Endothelial cell (in vitro differentiated cells): ENCODE measurements around the gene NCAPD2. TPM values are rescaled to one million over a fixed set of nuclear protein-coding genes. Genes with fewer than 3 reads are reported as not detected.
A peak's percentile ranks its signal among the peaks of the same experiment; 100 is the strongest.

ENCODE experiments used
- DNase-seq: peaks from one replicate; pipeline ENCODE4 v3.0.0; 2021; ENCODE audit warnings: low spot score
- H3K27ac Mint-ChIP-seq: one replicate; pipeline ENCODE4 v1.8.0; 2021; ENCODE audit warnings: mixed read lengths, inconsistent platforms; ENCODE audit not compliant: unreplicated experiment
- H3K27me3 Mint-ChIP-seq: one replicate; pipeline ENCODE4 v1.8.0; 2021; ENCODE audit warnings: mild to moderate bottlenecking, moderate library complexity, mixed read lengths, inconsistent platforms; ENCODE audit not compliant: unreplicated experiment
- H3K36me3 Mint-ChIP-seq: one replicate; pipeline ENCODE4 v1.8.0; 2021; ENCODE audit warnings: mild to moderate bottlenecking, low read depth, mixed read lengths, inconsistent platforms; ENCODE audit not compliant: unreplicated experiment
- H3K4me1 Mint-ChIP-seq: one replicate; pipeline ENCODE4 v1.8.0; 2021; ENCODE audit warnings: mild to moderate bottlenecking, mixed read lengths, inconsistent platforms; ENCODE audit not compliant: unreplicated experiment
- H3K4me3 Mint-ChIP-seq: one replicate; pipeline ENCODE4 v1.8.0; 2021; ENCODE audit warnings: mild to moderate bottlenecking, mixed read lengths, inconsistent platforms; ENCODE audit not compliant: unreplicated experiment
- H3K9me3 Mint-ChIP-seq: one replicate; pipeline ENCODE4 v1.8.0; 2021; ENCODE audit warnings: mixed read lengths, inconsistent platforms; ENCODE audit not compliant: unreplicated experiment
- long read RNA-seq: library from polyadenylated mRNA; unstranded; transcript quantifications from one replicate; pipeline ENCODE4 v2.0.0, GENCODE V29; 2020; ENCODE audit not compliant: unreplicated experiment
- total RNA-seq: library from RNA; stranded (reverse); fragmentation: NEBNext Ultra II Directional; extraction: Animal tissue kit (Norgen Biotek cat#: 25700); gene quantifications from one replicate; pipeline ENCODE4 v1.2.1, GENCODE V29; 2021; ENCODE audit not compliant: unreplicated experiment
- TF ChIP-seq, protein P1 (sequence below): fragments of 200-600 bp; sonication (generic); IDR thresholded peaks from one replicate; pipeline ENCODE4 v1.5.0; 2021; ENCODE audit warnings: antibody characterized with exemption; ENCODE audit not compliant: unreplicated experiment

NCAPD2 gene, protein sequence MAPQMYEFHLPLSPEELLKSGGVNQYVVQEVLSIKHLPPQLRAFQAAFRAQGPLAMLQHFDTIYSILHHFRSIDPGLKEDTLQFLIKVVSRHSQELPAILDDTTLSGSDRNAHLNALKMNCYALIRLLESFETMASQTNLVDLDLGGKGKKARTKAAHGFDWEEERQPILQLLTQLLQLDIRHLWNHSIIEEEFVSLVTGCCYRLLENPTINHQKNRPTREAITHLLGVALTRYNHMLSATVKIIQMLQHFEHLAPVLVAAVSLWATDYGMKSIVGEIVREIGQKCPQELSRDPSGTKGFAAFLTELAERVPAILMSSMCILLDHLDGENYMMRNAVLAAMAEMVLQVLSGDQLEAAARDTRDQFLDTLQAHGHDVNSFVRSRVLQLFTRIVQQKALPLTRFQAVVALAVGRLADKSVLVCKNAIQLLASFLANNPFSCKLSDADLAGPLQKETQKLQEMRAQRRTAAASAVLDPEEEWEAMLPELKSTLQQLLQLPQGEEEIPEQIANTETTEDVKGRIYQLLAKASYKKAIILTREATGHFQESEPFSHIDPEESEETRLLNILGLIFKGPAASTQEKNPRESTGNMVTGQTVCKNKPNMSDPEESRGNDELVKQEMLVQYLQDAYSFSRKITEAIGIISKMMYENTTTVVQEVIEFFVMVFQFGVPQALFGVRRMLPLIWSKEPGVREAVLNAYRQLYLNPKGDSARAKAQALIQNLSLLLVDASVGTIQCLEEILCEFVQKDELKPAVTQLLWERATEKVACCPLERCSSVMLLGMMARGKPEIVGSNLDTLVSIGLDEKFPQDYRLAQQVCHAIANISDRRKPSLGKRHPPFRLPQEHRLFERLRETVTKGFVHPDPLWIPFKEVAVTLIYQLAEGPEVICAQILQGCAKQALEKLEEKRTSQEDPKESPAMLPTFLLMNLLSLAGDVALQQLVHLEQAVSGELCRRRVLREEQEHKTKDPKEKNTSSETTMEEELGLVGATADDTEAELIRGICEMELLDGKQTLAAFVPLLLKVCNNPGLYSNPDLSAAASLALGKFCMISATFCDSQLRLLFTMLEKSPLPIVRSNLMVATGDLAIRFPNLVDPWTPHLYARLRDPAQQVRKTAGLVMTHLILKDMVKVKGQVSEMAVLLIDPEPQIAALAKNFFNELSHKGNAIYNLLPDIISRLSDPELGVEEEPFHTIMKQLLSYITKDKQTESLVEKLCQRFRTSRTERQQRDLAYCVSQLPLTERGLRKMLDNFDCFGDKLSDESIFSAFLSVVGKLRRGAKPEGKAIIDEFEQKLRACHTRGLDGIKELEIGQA (N-terminal part only)
- 25.3 TPM for total RNA-seq
- long read RNA-seq, full-length matches to known transcripts = 1 of 5 reads
- long read RNA-seq, partial matches to known transcripts = 4 of 5 reads
- long read RNA-seq, other reads (novel, unspliced or antisense) = 0 of 5 reads

DNA sequence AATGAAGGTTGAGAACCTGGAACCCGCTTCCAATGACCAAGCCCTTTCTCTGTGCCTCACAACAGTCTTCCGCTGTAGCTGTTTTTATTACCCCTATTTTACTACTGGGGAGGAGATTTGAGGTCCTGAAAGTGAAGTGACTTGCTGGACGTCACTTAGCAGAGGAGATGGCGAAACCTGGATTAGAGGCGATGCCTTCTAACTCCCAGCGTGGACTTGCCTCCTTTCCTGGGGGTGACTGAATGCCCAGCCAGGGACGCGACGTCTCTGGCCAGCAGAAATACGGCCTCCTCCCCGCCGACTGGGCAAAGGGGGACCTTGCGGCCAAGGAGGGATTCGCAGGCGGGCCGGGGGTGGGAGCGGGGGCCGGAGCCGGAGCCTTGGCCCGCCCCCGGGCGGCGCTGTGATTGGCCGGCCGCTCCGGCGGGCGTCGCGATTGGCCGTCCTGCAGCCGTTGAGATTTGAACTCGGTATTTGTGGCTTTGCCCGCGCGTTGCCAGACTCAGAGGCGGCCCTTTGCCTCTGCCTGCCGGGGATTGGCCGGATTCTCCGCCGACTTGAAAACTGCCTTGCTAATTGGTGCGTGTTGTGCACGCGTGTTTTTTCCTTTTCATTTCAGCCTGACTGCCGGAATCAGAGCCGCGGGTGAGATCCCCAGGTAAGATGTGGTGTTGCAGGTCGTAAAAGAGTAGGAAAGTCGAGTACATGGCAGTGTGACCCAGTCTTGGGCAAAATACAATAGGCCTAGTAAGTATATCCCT lies at the start of gene NCAPD2:
TSS of gene NCAPD2 (plus strand) at position 606 of the 761 bp plus-strand sequence. CDS start 997 bp downstream, outside the sequence.
- DNase-seq = peak; percentile 94
- Mint-ChIP-seq H3K27me3 (peaks cover 7% of the 10 kb centered on the region), H3K4me3 (peak within 1 kb of the TSS; percentile 99), H3K36me3 (peaks cover 4% of the 10 kb centered on the region), H3K4me1 (peaks cover 20% of the 10 kb centered on the region), H3K9me3 (no peaks in the 10 kb centered on the region), H3K27ac (peak within 1 kb of the TSS; percentile 100)
- TF ChIP-seq, protein P1, sequence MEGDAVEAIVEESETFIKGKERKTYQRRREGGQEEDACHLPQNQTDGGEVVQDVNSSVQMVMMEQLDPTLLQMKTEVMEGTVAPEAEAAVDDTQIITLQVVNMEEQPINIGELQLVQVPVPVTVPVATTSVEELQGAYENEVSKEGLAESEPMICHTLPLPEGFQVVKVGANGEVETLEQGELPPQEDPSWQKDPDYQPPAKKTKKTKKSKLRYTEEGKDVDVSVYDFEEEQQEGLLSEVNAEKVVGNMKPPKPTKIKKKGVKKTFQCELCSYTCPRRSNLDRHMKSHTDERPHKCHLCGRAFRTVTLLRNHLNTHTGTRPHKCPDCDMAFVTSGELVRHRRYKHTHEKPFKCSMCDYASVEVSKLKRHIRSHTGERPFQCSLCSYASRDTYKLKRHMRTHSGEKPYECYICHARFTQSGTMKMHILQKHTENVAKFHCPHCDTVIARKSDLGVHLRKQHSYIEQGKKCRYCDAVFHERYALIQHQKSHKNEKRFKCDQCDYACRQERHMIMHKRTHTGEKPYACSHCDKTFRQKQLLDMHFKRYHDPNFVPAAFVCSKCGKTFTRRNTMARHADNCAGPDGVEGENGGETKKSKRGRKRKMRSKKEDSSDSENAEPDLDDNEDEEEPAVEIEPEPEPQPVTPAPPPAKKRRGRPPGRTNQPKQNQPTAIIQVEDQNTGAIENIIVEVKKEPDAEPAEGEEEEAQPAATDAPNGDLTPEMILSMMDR = peak; percentile 33

DNA sequence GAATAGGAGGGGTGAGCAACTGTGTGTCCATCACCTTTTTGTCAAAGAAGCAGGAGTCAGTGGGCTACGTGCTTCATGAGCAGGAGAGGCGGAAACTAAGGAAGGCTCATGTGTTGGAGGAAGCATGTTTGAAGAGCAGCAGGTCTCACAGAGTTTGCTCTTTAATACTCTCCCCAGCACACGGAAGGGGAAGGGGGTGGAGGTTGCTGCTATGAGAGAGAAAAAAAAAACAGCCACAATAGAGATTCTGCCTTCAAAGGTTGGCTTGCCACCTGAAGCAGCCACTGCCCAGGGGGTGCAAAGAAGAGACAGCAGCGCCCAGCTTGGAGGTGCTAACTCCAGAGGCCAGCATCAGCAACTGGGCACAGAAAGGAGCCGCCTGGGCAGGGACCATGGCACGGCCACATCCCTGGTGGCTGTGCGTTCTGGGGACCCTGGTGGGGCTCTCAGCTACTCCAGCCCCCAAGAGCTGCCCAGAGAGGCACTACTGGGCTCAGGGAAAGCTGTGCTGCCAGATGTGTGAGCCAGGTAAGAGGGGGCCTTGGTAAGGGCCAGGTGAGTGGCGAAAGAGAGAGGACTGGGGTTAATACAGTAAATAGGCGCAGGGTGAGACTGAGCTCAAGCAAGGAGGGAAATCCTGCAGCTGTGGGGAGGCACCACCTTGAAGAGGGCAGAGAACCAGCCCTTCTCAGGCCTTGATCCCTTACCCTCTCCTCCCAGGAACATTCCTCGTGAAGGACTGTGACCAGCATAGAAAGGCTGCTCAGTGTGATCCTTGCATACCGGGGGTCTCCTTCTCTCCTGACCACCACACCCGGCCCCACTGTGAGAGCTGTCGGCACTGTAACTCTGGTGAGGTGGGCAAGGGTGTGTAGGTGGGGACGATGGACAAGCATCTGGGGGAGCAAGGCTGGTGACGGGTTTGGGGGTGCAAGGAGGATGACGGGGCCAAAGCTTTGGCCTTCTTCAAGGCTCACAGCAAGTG lies 48.9 kb upstream of the NCAPD2 start, which contains the start of gene CD27:
TSS of gene CD27 (plus strand) at position 252 of the 985 bp plus-strand sequence. CDS start at position 393, 141 bp downstream.
- Mint-ChIP-seq H3K27ac (no peak within 1 kb of the TSS), H3K4me1 (peaks cover 29% of the 10 kb centered on the region), H3K36me3 (peaks cover 9% of the 10 kb centered on the region), H3K9me3 (no peaks in the 10 kb centered on the region), H3K27me3 (peaks cover 2% of the 10 kb centered on the region), H3K4me3 (no peak within 1 kb of the TSS)
- DNase-seq = no peak
- TF ChIP-seq, protein P1 = no peak

DNA sequence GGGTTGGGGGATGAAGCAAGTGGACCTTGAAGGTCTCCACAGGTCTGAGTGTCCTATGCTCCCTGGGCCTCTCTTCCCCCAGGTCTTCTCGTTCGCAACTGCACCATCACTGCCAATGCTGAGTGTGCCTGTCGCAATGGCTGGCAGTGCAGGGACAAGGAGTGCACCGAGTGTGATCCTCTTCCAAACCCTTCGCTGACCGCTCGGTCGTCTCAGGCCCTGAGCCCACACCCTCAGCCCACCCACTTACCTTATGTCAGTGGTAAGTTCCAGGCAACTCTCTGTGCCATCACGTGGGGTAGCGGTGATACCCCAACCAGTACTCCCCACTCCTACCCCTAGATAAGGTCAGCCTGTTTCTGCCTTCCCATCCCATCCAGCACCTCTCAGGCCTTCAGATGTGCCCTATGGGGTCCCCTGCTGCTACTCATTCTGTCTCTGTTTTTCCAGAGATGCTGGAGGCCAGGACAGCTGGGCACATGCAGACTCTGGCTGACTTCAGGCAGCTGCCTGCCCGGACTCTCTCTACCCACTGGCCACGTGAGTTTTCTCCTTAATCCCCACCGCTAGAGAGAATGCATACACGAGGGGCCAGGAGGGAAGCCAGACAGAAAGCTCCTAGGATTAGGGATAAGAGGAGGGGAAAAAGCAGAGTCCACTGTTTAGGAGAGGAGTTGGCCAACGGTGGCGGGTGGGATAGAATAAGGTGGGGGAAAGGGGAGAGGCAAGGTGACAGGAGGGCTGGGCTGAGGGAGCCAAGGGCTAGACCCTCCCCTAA lies 43.6 kb upstream of the NCAPD2 start:
- TF ChIP-seq, protein P1 = no peak
- H3K27me3 Mint-ChIP-seq = peaks cover 2% of the 10 kb centered on the region
- H3K27ac Mint-ChIP-seq = peak overlapping the region; percentile 98
- peaks cover 48% of the 10 kb centered on the region for H3K4me1 Mint-ChIP-seq
- H3K36me3 Mint-ChIP-seq = peaks cover 5% of the 10 kb centered on the region
- no peaks in the 10 kb centered on the region for H3K9me3 Mint-ChIP-seq
- no peak for DNase-seq
- no peak overlapping the region for H3K4me3 Mint-ChIP-seq
